ENCODE measurements around the gene SYNM. TPM values are rescaled to one million over a fixed set of nuclear protein-coding genes. Genes with fewer than 3 reads are reported as not detected.

The SYNM gene
- total RNA-seq, 1 donor from 2014 or later: 378 TPM

DNA sequence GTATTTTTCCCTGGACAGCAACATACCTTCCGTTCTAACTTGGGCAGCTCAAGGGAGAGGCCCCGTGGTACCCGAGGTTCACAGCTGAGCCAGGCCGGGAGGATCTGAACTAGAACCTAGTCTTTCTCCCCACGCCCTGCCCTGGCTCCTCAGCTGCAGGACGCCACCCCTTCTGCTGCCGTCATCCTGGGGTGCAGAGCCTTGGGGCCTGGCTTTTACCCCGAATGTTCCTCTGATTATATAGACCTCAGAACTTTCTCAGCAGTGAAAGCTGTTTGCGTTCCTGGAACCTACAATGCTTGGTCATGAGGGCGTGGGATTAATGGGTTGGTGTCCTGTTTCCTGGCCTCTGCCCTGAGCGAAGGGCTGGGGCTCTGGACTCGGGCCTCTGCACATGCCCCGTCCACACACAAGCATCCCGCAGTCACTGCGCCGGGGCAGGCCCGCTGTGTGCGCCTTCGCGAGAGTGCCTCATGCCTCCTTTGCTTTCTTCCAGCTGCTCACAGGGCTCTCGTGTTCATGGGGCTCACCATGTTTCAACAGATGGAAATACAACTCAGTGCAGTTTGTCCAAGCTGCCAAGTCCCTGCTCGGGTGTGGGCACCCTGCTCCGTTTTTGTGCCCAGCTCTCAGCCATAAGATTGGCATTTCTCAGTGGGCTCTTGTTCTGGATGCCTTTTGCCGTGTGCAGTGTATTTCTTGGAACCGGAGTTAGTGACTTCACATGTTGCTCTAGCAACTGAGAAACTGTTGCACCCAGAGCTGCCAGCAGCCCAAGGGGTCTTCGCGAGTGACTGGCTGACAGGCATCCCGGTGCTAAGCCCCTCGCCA is 20.4 kb downstream of the SYNM start:
- H3K36me3 ChIP-seq: peaks cover 31% of the 10 kb centered on the region
- intact Hi-C loops (cut with micrococcal nuclease): no loop called here
- TF ChIP-seq, protein P1, sequence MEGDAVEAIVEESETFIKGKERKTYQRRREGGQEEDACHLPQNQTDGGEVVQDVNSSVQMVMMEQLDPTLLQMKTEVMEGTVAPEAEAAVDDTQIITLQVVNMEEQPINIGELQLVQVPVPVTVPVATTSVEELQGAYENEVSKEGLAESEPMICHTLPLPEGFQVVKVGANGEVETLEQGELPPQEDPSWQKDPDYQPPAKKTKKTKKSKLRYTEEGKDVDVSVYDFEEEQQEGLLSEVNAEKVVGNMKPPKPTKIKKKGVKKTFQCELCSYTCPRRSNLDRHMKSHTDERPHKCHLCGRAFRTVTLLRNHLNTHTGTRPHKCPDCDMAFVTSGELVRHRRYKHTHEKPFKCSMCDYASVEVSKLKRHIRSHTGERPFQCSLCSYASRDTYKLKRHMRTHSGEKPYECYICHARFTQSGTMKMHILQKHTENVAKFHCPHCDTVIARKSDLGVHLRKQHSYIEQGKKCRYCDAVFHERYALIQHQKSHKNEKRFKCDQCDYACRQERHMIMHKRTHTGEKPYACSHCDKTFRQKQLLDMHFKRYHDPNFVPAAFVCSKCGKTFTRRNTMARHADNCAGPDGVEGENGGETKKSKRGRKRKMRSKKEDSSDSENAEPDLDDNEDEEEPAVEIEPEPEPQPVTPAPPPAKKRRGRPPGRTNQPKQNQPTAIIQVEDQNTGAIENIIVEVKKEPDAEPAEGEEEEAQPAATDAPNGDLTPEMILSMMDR (IDR thresholded peaks at IDR 0.05; ENCODE audit: borderline replicate concordance): no peak
- peaks cover 66% of the 10 kb centered on the region for H3K4me1 ChIP-seq
- H3K27ac ChIP-seq (replicated peaks): peak overlapping the region; percentile 94
- DNase-seq: no peak
- H3K27me3 ChIP-seq (ENCODE audit: low read depth): no peaks in the 10 kb centered on the region
- H3K4me3 ChIP-seq: peak overlapping the region; percentile 52
- no peaks in the 10 kb centered on the region for H3K9me3 ChIP-seq (replicated peaks)

DNA sequence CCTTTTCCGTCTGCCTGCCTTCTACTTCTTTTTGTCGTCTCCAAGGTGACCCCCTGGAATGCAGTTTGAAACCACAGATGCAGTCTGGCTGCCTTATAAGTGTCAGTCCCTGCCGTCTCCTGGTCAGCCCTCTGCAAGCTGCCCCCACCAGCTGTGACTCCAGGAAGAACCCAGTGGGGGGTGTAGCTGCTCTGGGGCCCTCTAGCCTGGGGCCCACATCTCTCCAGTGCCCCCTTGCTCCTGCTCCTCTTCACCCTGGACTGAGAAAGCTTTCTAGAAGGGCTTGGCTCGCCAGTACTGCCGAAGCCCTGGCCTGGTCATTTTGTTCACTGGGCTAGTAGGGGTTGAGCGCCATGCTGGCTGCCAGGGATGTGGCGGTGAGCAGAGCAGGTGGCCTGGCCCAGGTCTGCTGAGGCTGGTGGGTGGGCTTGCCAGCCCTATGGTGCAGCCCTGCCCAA is 21.3 kb downstream of the SYNM start:
- TF ChIP-seq, protein P1 (IDR thresholded peaks at IDR 0.05; ENCODE audit: borderline replicate concordance): no peak
- Histone ChIP-seq H3K4me1 (peaks cover 66% of the 10 kb centered on the region), H3K4me3 (no peak overlapping the region), H3K27me3 (ENCODE audit: low read depth) (no peaks in the 10 kb centered on the region), H3K9me3 (replicated peaks) (no peaks in the 10 kb centered on the region), H3K27ac (replicated peaks) (peak overlapping the region; percentile 94), H3K36me3 (peaks cover 40% of the 10 kb centered on the region)
- intact Hi-C loops (cut with micrococcal nuclease): no loop called here
- no peak for DNase-seq

DNA sequence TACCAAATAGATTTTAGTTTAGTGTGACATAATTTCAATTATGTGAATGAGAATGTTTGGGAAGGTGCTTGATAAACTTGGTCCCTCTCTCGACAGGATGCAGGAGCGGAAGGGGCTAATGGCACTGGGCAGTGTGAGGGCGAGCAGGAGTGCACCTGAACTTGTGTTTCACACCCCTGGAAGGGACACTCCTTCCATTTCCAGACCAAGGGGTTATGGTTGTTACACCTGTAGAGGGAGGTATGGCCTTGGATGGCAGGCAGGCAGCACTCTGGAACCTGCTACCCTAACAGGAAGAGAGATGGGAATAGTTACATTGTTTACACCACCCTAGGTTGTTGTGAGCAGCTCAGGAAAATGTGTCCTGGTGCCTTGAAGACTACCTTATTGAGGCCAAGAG is 22.1 kb downstream of the SYNM start:
- Histone ChIP-seq H3K4me3 (no peak overlapping the region), H3K36me3 (peaks cover 48% of the 10 kb centered on the region), H3K9me3 (replicated peaks) (no peaks in the 10 kb centered on the region), H3K4me1 (peaks cover 66% of the 10 kb centered on the region), H3K27me3 (ENCODE audit: low read depth) (no peaks in the 10 kb centered on the region), H3K27ac (replicated peaks) (no peak overlapping the region)
- intact Hi-C loops (cut with micrococcal nuclease): no loop called here
- TF ChIP-seq, protein P1 (IDR thresholded peaks at IDR 0.05; ENCODE audit: borderline replicate concordance): no peak
- no peak for DNase-seq

DNA sequence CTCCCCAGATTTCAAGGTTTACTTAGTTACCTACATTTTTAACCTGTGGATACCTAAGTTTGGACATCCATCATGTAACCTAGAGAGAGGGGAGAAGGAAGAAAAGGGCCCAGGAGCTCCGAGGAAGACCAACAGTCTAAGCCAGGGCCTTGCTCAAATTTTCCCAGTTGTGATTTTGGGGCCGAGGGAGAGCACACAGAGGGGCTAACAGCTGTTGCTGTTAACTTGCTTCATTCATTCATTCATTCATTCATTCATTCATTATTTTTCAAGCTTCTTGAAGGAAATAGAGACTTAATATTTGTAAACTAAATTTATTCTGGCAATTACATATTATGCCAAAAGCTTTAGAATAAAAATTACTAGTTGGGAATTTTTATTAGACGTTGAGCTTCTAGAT is 22.9 kb downstream of the SYNM start:
- H3K27me3 ChIP-seq (ENCODE audit: low read depth): no peaks in the 10 kb centered on the region

DNA sequence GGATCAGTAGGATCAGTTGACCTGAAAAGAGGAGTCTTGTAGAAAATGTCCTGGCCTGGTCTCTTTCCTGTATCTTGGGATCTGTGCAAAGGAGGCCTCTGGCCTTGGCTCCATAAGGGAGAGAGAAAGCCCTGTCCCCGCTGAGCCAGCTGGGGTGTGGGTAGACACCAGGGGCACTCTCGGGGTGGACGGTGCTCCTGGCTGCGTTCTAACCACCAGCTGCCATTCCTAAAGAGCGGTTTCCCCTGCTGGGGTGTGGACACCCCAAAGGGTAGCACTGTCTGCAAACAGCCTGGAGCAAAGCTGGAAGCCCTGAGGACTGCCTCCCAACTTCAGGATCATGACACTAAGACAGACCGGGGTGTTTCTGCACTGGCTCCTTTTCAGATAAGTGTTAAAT is 23.5 kb downstream of the SYNM start:
- H3K27me3 ChIP-seq (ENCODE audit: low read depth): no peaks in the 10 kb centered on the region
- TF ChIP-seq, protein P1 (IDR thresholded peaks at IDR 0.05; ENCODE audit: borderline replicate concordance): no peak
- peaks cover 65% of the 10 kb centered on the region for H3K4me1 ChIP-seq
- peak overlapping the region; percentile 11 for H3K27ac ChIP-seq (replicated peaks)
- no peak overlapping the region for H3K4me3 ChIP-seq
- intact Hi-C loops (cut with micrococcal nuclease): no loop called here
- no peaks in the 10 kb centered on the region for H3K9me3 ChIP-seq (replicated peaks)
- H3K36me3 ChIP-seq: peaks cover 59% of the 10 kb centered on the region
- no peak for DNase-seq

More for the DNA sequence above, 22.9 kb downstream of the SYNM start:
- peaks cover 65% of the 10 kb centered on the region for H3K4me1 ChIP-seq
- TF ChIP-seq, protein P1 (IDR thresholded peaks at IDR 0.05; ENCODE audit: borderline replicate concordance): no peak
- no peak for DNase-seq
- intact Hi-C loops (cut with micrococcal nuclease): no loop called here
- H3K4me3 ChIP-seq: no peak overlapping the region
- H3K36me3 ChIP-seq: peaks cover 56% of the 10 kb centered on the region
- H3K9me3 ChIP-seq (replicated peaks): no peaks in the 10 kb centered on the region
- H3K27ac ChIP-seq (replicated peaks): no peak overlapping the region
